Keratinocyte (primary cell): ENCODE measurements around the gene DDIT3. TPM values are rescaled to one million over a fixed set of nuclear protein-coding genes. Genes with fewer than 3 reads are reported as not detected.

Source experiments
- DNase-seq: peaks from one replicate; pipeline ENCODE4 v3.0.0-alpha.2; 2011; ENCODE audit warnings: low read depth, missing footprints, low spot score
- FAIRE-seq: peaks from 2 replicates; lab custom pipeline; 2011; peaks lifted over from hg19 to GRCh38; lab: Jason Lieb, UNC
- H2AFZ ChIP-seq: 2 replicates; pipeline ENCODE4 v1.6.0; 2012; ENCODE audit warnings: low read length, control low read depth, inconsistent platforms; ENCODE audit not compliant: control insufficient read depth
- H3K27ac ChIP-seq: 2 replicates; pipeline ENCODE4 v1.5.1; 2011; ENCODE audit warnings: low read length; ENCODE audit not compliant: control insufficient read depth, insufficient read depth
- H3K27me3 ChIP-seq: 3 replicates; pipeline ENCODE4 v1.6.0; 2011; ENCODE audit warnings: low read length; ENCODE audit not compliant: control insufficient read depth, insufficient read depth; ENCODE audit errors: extremely low read depth
- H3K36me3 ChIP-seq, 2 experiments: 2 replicates in 1 of 2; 3 replicates in 1 of 2; pipeline ENCODE4 v1.5.1; 2011; ENCODE audit warnings: low read length in 2 of 2, mild to moderate bottlenecking in 1 of 2; ENCODE audit not compliant: control insufficient read depth in 2 of 2, insufficient read depth in 2 of 2; ENCODE audit errors: extremely low read depth in 1 of 2
- H3K4me1 ChIP-seq: 3 replicates; pipeline ENCODE4 v1.5.1; 2011; ENCODE audit warnings: low read length; ENCODE audit not compliant: control insufficient read depth, insufficient read depth; ENCODE audit errors: extremely low read depth
- H3K4me2 ChIP-seq: 3 replicates; pipeline ENCODE4 v1.6.0; 2011; ENCODE audit warnings: low read depth, low read length; ENCODE audit not compliant: control insufficient read depth, insufficient read depth; ENCODE audit errors: extremely low read depth
- H3K4me3 ChIP-seq, 3 experiments: fragments of 200-600 bp in 1 of 3; sonication (generic) in 1 of 3; 2 replicates in 2 of 3; 3 replicates in 1 of 3; pipeline ENCODE4 v1.5.1; 2011 to 2016; ENCODE audit warnings: low read length in 3 of 3, mild to moderate bottlenecking in 3 of 3, control low read depth in 2 of 3, inconsistent platforms in 1 of 3, low read depth in 1 of 3, mixed read lengths in 1 of 3, mixed run types in 1 of 3, moderate library complexity in 1 of 3; ENCODE audit not compliant: control insufficient read depth in 2 of 3, insufficient read depth in 2 of 3; ENCODE audit errors: extremely low read depth in 1 of 3
- H3K79me2 ChIP-seq: 2 replicates; pipeline ENCODE4 v1.6.0; 2012; ENCODE audit warnings: low read length; ENCODE audit not compliant: control insufficient read depth, insufficient read depth
- H3K9ac ChIP-seq: 3 replicates; pipeline ENCODE4 v1.6.0; 2011; ENCODE audit warnings: low read length; ENCODE audit not compliant: control insufficient read depth, insufficient read depth; ENCODE audit errors: extremely low read depth
- H3K9me1 ChIP-seq: 3 replicates; pipeline ENCODE4 v1.6.0; 2011; ENCODE audit warnings: low read length; ENCODE audit not compliant: control insufficient read depth, insufficient read depth; ENCODE audit errors: extremely low read depth
- H3K9me3 ChIP-seq: 2 replicates; pipeline ENCODE4 v1.5.1; 2012; ENCODE audit warnings: low read depth, low read length; ENCODE audit not compliant: control insufficient read depth
- H4K20me1 ChIP-seq: 3 replicates; pipeline ENCODE4 v1.6.0; 2011; ENCODE audit warnings: low read length; ENCODE audit not compliant: control insufficient read depth, insufficient read depth; ENCODE audit errors: extremely low read depth
- EZH2 ChIP-seq: IDR thresholded peaks from one replicate; pipeline ENCODE4 v1.6.1; 2012; ENCODE audit warnings: inconsistent platforms, mild to moderate bottlenecking, low read length, moderate library complexity
- dilution Hi-C: fragments of 300-500 bp; cut with MboI; formaldehyde crosslinking; loops from one replicate; pipeline ENCODE4 v1.7.0; 2020; ENCODE audit warnings: low sequenced_read_pairs; ENCODE audit not compliant: extremely low pct_ligation_motif_present
- polyA plus RNA-seq, 5 experiments: library from polyadenylated mRNA; depleted of rRNA in 3 of 5; stranded (reverse) in 3 of 5; stranded (forward) in 1 of 5; unstranded in 1 of 5; fragments of >200 nt; gene quantifications; 1 replicate in 1 of 5; 2 replicates in 3 of 5; 3 replicates in 1 of 5; pipeline versions ENCODE4 v1.2.1 to v1.2.3, GENCODE V29; 2011 to 2012; ENCODE audit warnings: missing spikeins in 2 of 5, low read depth in 1 of 5, low replicate concordance in 1 of 5
- TF ChIP-seq, protein P1 (sequence below), 3 experiments: IDR thresholded peaks in 1 of 3; conservative IDR thresholded peaks in 1 of 3; optimal IDR thresholded peaks in 1 of 3; 2 replicates in 2 of 3; 3 replicates in 1 of 3; pipeline versions ENCODE3 to v1.5.1; 2011; ENCODE audit warnings: low read length in 3 of 3, mild to moderate bottlenecking in 3 of 3, moderate library complexity in 2 of 3, control low read depth in 1 of 3, inconsistent platforms in 1 of 3; ENCODE audit not compliant: insufficient read depth in 2 of 3; ENCODE audit errors: extremely low read depth in 1 of 3

Gene DDIT3
- polyA plus RNA-seq, 1 donor (not counting 4 experiments of a cell fraction or from before 2014, with no cell fraction given): 25.6 TPM

DNA sequence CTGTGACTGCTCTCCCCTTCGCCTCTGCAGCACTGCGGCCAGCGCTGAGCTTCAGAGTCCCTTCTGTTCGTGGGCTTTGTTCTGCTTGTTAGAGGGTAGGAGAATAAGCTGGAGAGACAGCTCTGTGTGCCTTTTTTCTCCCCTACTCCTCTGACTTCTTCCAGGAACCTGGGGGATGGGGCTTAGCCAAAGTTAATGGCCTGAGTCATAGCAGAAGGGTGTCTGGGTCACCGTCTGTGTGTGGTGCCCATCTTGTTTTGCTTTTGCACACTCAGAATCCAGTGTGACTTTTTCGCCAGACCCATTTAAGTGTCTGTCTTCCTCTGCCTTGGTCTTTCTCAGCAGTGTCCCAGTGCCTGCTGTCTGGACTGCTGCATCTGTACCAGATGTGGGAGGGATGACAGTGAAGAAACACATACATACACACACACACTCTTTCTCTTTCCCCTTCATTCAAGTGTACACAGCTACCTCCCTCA is 32.6 kb upstream of the DDIT3 start:
- TF ChIP-seq, protein P1, sequence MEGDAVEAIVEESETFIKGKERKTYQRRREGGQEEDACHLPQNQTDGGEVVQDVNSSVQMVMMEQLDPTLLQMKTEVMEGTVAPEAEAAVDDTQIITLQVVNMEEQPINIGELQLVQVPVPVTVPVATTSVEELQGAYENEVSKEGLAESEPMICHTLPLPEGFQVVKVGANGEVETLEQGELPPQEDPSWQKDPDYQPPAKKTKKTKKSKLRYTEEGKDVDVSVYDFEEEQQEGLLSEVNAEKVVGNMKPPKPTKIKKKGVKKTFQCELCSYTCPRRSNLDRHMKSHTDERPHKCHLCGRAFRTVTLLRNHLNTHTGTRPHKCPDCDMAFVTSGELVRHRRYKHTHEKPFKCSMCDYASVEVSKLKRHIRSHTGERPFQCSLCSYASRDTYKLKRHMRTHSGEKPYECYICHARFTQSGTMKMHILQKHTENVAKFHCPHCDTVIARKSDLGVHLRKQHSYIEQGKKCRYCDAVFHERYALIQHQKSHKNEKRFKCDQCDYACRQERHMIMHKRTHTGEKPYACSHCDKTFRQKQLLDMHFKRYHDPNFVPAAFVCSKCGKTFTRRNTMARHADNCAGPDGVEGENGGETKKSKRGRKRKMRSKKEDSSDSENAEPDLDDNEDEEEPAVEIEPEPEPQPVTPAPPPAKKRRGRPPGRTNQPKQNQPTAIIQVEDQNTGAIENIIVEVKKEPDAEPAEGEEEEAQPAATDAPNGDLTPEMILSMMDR (optimal IDR thresholded peaks at IDR 0.05 in 1 of 3, IDR thresholded peaks at IDR 0.05 in 1 of 3, conservative IDR thresholded peaks at IDR 0.05 in 1 of 3; ENCODE audit: extremely low read depth in 1 of 3, insufficient read depth in 2 of 3, low read length in 3 of 3): no peak
- TF ChIP-seq EZH2: no peak
- Histone ChIP-seq H4K20me1 (no peaks in the 10 kb centered on the region), H3K79me2 (no peaks in the 10 kb centered on the region), H2AFZ (no peak overlapping the region), H3K9me1 (no peaks in the 10 kb centered on the region), H3K4me3 (no peak overlapping the region), H3K4me2 (no peak overlapping the region), H3K36me3 (no peaks in the 10 kb centered on the region), H3K27me3 (peaks cover 26% of the 10 kb centered on the region), H3K9me3 (no peaks in the 10 kb centered on the region), H3K9ac (no peak overlapping the region), H3K4me1 (no peaks in the 10 kb centered on the region), H3K27ac (no peak overlapping the region)
- FAIRE-seq (no peak), DNase-seq (no peak)
- dilution Hi-C loops: no loop called here

DNA sequence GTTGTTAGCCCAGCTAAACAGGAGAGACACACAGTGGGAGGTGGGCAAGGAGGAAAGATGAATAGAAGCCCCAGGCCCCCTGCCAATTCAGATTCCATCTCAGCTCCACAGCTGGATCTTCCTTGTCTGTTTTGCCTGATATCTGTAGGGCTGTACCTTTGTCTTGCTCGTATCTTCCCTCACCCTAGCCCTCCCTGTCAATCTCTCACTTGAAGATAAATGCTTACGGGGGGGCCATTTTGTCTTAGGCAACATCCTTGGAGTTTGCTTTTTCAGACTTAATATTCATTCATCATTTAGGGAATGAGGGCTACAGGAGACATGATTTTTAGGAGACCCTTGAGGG is 32.0 kb upstream of the DDIT3 start:
- no peak for DNase-seq
- dilution Hi-C loops: no loop called here
- no peaks in the 10 kb centered on the region for H3K9me3 ChIP-seq
- H3K79me2 ChIP-seq: no peaks in the 10 kb centered on the region
- no peak for TF ChIP-seq EZH2
- TF ChIP-seq, protein P1 (optimal IDR thresholded peaks at IDR 0.05 in 1 of 3, IDR thresholded peaks at IDR 0.05 in 1 of 3, conservative IDR thresholded peaks at IDR 0.05 in 1 of 3; ENCODE audit: extremely low read depth in 1 of 3, insufficient read depth in 2 of 3, low read length in 3 of 3): no peak
- no peak for FAIRE-seq
- no peaks in the 10 kb centered on the region for H4K20me1 ChIP-seq
- no peak overlapping the region for H3K9ac ChIP-seq
- H3K4me1 ChIP-seq: peaks cover 3% of the 10 kb centered on the region
- H3K36me3 ChIP-seq: no peaks in the 10 kb centered on the region
- no peak overlapping the region for H3K4me3 ChIP-seq
- no peak overlapping the region for H3K4me2 ChIP-seq
- peaks cover 26% of the 10 kb centered on the region for H3K27me3 ChIP-seq
- no peak overlapping the region for H2AFZ ChIP-seq
- H3K27ac ChIP-seq: no peak overlapping the region
- H3K9me1 ChIP-seq: no peaks in the 10 kb centered on the region
